Duodenal mucosa (tissue), 2 donors: ENCODE results near the gene ID2.
A peak's percentile ranks its signal among the peaks of the same experiment; 100 is the strongest.

Experiments used
- H3K27ac ChIP-seq: one replicate; pipeline ENCODE4 v1.7.0; 2013; ENCODE audit warnings: low read depth, low read length
- H3K27me3 ChIP-seq, 2 donors: one replicate each; pipeline ENCODE4 v1.7.0; 2013; ENCODE audit warnings: low read length in 2 of 2, control low read depth in 1 of 2; ENCODE audit not compliant: insufficient read depth in 2 of 2, control insufficient read depth in 1 of 2
- H3K36me3 ChIP-seq, 2 donors: one replicate each; pipeline ENCODE4 v1.7.0; 2013; ENCODE audit warnings: low read length in 2 of 2, control low read depth in 1 of 2; ENCODE audit not compliant: insufficient read depth in 2 of 2, control insufficient read depth in 1 of 2
- H3K4me1 ChIP-seq, 2 donors: one replicate each; pipeline ENCODE4 v1.7.0; 2013; ENCODE audit warnings: low read length in 2 of 2, control low read depth in 1 of 2; ENCODE audit not compliant: insufficient read depth in 2 of 2, control insufficient read depth in 1 of 2
- H3K4me3 ChIP-seq, 2 donors: one replicate each; pipeline ENCODE4 v1.7.0; 2013; ENCODE audit warnings: low read length in 2 of 2, low read depth in 1 of 2
- H3K9ac ChIP-seq, 2 donors: one replicate each; pipeline ENCODE4 v1.7.0; 2013; ENCODE audit warnings: low read length in 2 of 2, low read depth in 1 of 2
- H3K9me3 ChIP-seq, 2 donors: one replicate each; pipeline ENCODE4 v1.7.0; 2013; ENCODE audit warnings: low read length in 2 of 2, control low read depth in 1 of 2; ENCODE audit not compliant: control insufficient read depth in 1 of 2

Gene ID2

DNA sequence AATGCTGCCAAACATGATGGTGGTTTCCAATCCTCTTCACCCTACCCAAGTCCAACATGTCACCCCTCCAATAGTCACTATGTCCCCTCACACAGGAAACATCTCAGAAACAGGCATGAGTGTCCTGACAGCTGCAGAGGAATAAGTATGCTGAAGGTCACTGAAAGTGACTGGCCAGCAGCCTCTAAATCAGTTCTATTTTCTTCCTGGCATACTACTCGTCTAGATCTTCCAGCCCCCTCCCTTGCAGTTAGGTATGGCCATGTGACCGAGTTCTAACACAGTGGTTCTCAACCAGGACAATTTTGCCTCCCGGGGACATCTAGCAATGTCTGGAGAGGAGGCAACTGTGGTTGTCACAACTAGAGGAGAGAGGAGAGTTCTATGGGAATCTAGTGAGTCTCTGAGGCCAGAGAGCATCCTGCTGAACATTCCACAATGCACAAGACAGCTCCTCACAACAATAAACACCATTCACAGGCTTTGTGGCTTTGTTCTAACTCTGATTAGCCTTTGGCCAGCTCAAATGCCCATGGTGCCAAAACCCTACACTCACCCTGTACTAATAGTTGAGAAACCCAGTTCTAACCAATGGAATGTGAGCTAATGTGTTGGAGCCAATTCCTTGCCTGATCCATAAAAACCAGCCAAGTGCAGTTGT, 12.6 kb upstream of the ID2 start:
- H3K9ac ChIP-seq, result no peak overlapping the region
- H3K27me3 ChIP-seq, result no peaks in the 10 kb centered on the region
- H3K4me1 ChIP-seq, result no peaks in the 10 kb centered on the region
- H3K4me3 ChIP-seq, result no peak overlapping the region
- no peak overlapping the region for H3K27ac ChIP-seq
- peaks cover 0 to 9% of the 10 kb centered on the region in 2 donors for H3K9me3 ChIP-seq
- H3K36me3 ChIP-seq, result no peaks in the 10 kb centered on the region

DNA sequence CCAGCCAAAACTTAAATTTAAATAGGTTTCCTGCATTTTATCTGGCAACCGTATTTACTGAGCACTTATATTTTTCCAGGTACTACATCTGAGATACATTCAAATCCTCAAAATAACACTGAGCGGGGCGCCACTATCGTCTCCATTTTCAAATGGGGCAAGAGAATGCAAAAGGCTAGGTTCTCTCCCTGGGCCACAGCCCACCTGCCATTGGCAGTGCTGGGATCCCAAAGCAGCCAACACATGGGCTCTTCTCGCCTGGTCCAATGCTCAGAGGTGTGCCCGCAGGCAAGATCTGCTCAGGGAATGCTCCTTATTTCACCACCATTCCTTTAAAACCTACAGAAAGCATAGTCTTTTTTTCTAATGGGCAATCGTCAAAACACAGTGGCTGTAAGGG, 11.3 kb upstream of the ID2 start:
- Histone ChIP-seq H3K4me1 (no peaks in the 10 kb centered on the region), H3K27ac (no peak overlapping the region), H3K27me3 (no peaks in the 10 kb centered on the region), H3K36me3 (no peaks in the 10 kb centered on the region), H3K9me3 (peaks cover 6 to 15% of the 10 kb centered on the region in 2 donors), H3K4me3 (no peak overlapping the region), H3K9ac (no peak overlapping the region)

DNA sequence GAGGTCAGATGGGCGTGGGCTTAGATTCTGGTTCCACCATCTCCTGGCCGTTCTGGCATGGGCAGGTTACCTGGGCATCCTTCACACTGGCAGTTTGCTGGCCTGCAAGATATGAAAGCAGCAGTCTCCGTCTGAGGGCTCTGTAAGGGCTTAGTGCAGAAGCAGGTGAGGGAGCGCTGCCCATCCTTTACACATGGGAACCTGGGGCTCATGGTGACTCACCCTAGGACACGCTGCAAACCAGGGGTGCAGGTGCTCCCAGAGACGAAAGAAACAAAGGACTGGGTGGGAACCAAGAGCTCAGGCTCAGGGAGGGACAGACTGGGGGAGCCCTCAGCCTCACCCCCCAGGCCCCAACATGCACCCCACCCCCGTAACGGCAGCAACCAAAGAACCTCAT, 10.7 kb upstream of the ID2 start:
- H3K27ac ChIP-seq, result no peak overlapping the region
- no peaks in the 10 kb centered on the region for H3K36me3 ChIP-seq
- H3K9me3 ChIP-seq, result peaks cover 6 to 15% of the 10 kb centered on the region in 2 donors
- H3K27me3 ChIP-seq, result no peaks in the 10 kb centered on the region
- H3K4me1 ChIP-seq, result peaks cover 3 to 6% of the 10 kb centered on the region in 2 donors
- H3K9ac ChIP-seq, result no peak overlapping the region
- H3K4me3 ChIP-seq, result no peak overlapping the region

GRCh38 chr2:8671802-8672201, 10.1 kb upstream of the ID2 start:
- Histone ChIP-seq H3K9ac (no peak overlapping the region), H3K4me1 (peaks cover 6 to 9% of the 10 kb centered on the region in 2 donors), H3K36me3 (no peaks in the 10 kb centered on the region), H3K9me3 (peaks cover 6 to 15% of the 10 kb centered on the region in 2 donors), H3K27me3 (no peaks in the 10 kb centered on the region), H3K27ac (no peak overlapping the region), H3K4me3 (no peak overlapping the region)

DNA sequence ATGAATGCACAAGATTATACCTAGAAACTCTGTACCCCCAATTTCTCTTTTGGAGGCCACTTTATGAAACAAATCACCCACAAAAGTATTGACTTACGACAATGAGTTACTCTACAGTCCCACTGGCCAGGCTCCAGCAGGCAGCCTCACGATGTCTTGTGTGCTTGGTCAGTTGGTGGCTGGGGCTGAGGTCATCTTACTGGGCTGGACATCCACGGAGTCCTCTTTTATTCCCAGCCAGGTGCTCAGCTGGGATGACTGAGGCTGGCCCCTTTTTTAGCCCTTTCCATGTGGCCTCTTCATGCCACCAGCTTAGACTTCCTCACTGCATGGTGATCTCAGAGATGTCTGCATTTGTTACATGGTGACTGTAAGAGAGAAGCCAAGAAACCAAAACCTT, 8.9 kb upstream of the ID2 start:
- Histone ChIP-seq H3K4me1 (peaks cover 13 to 19% of the 10 kb centered on the region in 2 donors), H3K27ac (no peak overlapping the region), H3K27me3 (no peaks in the 10 kb centered on the region), H3K36me3 (no peaks in the 10 kb centered on the region), H3K9me3 (peaks cover 6 to 15% of the 10 kb centered on the region in 2 donors), H3K9ac (no peak overlapping the region), H3K4me3 (no peak overlapping the region)

DNA sequence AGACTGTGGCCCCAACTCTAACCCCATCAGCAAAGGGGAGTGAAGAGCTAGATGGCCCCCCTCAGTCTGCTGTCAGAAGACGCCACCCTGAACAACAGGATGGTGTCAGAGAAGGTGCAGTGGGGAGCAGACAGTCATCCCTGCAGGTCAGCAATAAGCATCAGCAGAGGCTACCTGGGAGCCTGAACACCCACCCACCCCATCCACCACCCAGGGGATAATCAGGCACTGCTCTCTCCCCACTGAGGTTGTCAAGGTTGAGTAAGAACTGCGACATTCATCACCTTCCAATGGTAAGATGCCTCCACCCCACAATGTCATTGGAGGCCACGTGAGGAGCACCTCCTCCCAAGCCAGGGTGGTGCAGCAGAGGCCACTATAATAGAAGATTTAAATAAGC, 8.5 kb upstream of the ID2 start:
- no peak overlapping the region for H3K9ac ChIP-seq
- H3K27me3 ChIP-seq, result no peaks in the 10 kb centered on the region
- peaks cover 6 to 15% of the 10 kb centered on the region in 2 donors for H3K9me3 ChIP-seq

DNA sequence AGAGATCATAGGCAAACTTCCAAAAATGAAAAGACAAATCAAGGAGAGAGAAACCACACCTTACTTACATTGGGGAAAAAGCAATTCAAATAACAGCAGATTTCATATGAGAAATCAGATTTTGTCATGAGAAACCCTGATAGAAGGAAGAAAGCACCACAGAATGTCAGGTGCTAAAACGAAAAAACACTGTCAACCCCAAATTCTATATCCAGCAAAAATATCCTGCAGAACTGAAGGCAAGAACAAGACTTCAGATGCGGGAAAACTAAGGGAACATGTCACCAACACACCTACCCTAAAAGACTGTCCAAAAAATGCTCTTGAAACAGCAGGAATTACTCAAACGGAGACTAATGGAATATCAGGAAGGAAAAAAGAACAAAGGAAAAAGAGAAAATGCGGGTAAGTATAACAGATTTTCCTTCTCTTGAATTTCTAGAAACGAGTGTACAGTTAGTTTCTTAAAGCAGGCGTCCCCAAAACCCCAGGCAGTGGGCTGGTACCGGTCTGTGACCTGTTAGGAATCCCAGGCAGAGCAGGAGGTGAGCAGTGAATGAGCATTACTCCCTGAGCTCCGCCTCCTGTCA, 7.3 kb upstream of the ID2 start:
- no peaks in the 10 kb centered on the region for H3K36me3 ChIP-seq
- no peak overlapping the region for H3K9ac ChIP-seq
- no peaks in the 10 kb centered on the region for H3K27me3 ChIP-seq

More for the DNA sequence above, 8.5 kb upstream of the ID2 start:
- H3K36me3 ChIP-seq, result no peaks in the 10 kb centered on the region
- H3K27ac ChIP-seq, result no peak overlapping the region
- no peak overlapping the region for H3K4me3 ChIP-seq
- H3K4me1 ChIP-seq, result peaks cover 13 to 22% of the 10 kb centered on the region in 2 donors

GRCh38 chr2:8675543-8675942, 6.3 kb upstream of the ID2 start:
- H3K36me3 ChIP-seq, result no peaks in the 10 kb centered on the region
- H3K27ac ChIP-seq, result no peak overlapping the region
- H3K4me1 ChIP-seq, result peaks cover 26 to 33% of the 10 kb centered on the region in 2 donors
- H3K4me3 ChIP-seq, result peak overlapping the region in 1 of 2 donors; percentile 25
- no peaks in the 10 kb centered on the region for H3K27me3 ChIP-seq
- peaks cover 6 to 15% of the 10 kb centered on the region in 2 donors for H3K9me3 ChIP-seq
- H3K9ac ChIP-seq, result no peak overlapping the region

More for the DNA sequence above, 7.3 kb upstream of the ID2 start:
- Histone ChIP-seq H3K4me1 (peaks cover 16 to 25% of the 10 kb centered on the region in 2 donors), H3K27ac (no peak overlapping the region), H3K9me3 (peaks cover 6 to 15% of the 10 kb centered on the region in 2 donors), H3K4me3 (no peak overlapping the region)

DNA sequence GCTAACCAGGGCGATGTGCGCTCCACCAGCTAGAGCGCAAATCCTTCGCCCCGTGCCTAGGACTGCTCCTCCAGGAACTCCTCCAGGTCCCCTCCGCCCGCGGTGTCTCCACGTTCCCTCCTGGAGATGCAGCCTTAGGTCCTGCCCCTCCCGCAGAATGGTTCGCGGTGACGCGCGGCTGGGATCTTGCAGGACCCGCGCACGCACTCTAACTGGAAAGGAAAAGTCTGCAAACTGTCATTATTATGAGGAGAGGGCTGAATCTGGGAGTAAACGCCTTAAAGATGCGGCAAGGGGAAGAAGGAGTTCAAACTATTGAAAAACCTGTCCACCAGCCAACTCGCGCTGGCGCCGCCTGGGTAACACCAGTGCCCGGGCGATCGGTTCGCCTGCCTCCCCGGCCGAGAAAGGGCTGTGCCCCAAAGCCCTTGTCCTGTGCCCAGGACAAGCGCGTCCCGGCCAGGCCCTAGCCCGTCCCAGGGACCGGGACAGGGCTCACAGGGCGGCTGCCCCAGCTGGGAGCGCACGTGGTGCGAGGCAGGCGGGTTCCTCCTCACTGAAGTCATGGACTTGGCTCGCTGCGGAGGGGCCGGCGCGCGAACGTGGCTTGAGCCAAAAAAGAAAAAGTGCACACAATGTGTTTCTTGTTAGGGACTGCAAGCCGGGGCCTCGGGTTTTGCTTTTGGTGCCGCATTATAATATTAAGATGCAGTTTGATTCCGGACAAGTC, 5.5 kb upstream of the ID2 start:
- Histone ChIP-seq H3K36me3 (no peaks in the 10 kb centered on the region), H3K9me3 (peaks cover 6 to 15% of the 10 kb centered on the region in 2 donors), H3K9ac (peak overlapping the region; percentile 62 to 65), H3K27me3 (no peaks in the 10 kb centered on the region), H3K4me1 (peaks cover 26 to 33% of the 10 kb centered on the region in 2 donors), H3K27ac (peak overlapping the region; percentile 86), H3K4me3 (peak overlapping the region; percentile 53 to 68)
